ENCODE measurements around the gene TRAF5.
"Not testable (repeated sequence)": the region's sequence is repeated elsewhere in the genome, so short reads cannot be mapped to it uniquely, and the experiment has no call there.

DNA sequence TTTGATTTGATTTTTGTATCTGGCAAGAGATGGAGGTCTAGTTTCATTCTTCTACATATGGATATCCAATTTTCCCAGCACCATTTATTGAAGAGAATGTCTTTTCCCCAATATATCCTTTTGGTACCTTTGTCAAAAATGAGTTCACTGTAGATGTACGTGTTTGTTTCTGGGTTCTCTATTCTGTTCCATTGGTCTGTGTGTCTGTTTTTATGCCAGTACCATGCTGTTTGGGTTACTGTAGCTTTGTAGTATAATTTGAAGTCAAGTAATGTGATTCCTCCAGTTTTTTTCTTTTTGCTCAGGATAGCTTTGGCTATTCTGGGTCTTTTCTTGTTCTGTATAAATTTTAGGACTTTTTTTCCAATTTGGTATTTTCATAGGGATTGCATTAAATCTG is 75.1 kb downstream of the TRAF5 start:
- TF ChIP-seq ISL1 (CRISPR knock-in tag; IDR thresholded peaks at IDR 0.05); TOX (CRISPR knock-in tag; IDR thresholded peaks at IDR 0.05; ENCODE audit: borderline replicate concordance); ZNF70 (CRISPR knock-in tag; IDR thresholded peaks at IDR 0.05); ZFP3 (CRISPR knock-in tag; IDR thresholded peaks at IDR 0.05); OSR1 (CRISPR knock-in tag; IDR thresholded peaks at IDR 0.05); ARNTL (CRISPR knock-in tag; IDR thresholded peaks at IDR 0.05; ENCODE audit: borderline replicate concordance, low read depth); TCF4 (CRISPR knock-in tag; IDR thresholded peaks at IDR 0.05; ENCODE audit: borderline replicate concordance): not testable (repeated sequence)
- TF ChIP-seq, protein P1, sequence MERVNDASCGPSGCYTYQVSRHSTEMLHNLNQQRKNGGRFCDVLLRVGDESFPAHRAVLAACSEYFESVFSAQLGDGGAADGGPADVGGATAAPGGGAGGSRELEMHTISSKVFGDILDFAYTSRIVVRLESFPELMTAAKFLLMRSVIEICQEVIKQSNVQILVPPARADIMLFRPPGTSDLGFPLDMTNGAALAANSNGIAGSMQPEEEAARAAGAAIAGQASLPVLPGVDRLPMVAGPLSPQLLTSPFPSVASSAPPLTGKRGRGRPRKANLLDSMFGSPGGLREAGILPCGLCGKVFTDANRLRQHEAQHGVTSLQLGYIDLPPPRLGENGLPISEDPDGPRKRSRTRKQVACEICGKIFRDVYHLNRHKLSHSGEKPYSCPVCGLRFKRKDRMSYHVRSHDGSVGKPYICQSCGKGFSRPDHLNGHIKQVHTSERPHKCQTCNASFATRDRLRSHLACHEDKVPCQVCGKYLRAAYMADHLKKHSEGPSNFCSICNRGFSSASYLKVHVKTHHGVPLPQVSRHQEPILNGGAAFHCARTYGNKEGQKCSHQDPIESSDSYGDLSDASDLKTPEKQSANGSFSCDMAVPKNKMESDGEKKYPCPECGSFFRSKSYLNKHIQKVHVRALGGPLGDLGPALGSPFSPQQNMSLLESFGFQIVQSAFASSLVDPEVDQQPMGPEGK (CRISPR knock-in tag; IDR thresholded peaks at IDR 0.05; ENCODE audit: borderline replicate concordance) = not testable (repeated sequence)

Data from SK-N-SH treated with all-trans-retinoic acid at 6 μM for 48 hours (cell line).